Endothelial cell of umbilical vein (primary cell): ENCODE measurements around the gene AUTS2. TPM values are rescaled to one million over a fixed set of nuclear protein-coding genes. Genes with fewer than 3 reads are reported as not detected.

ENCODE experiments used
- BruUV-seq: library from RNA; stranded (reverse); fragments of 400-500 nt; replicated peaks from 2 replicates; lab custom pipeline; 2021; lab: Mats Ljungman, UMichigan
- CTCF ChIA-PET: fragments of 300-600, 350-600 bp; sonication (Branson Sonifier 250); formaldehyde crosslinking; loops from one replicate; lab custom pipeline; 2021; ENCODE audit warnings: antibody characterized with exemption, inconsistent platforms; lab: Charles Lee
- POLR2A ChIA-PET: fragments of 300-600, 350-600 bp; sonication (Branson Sonifier 250); formaldehyde crosslinking; loops from one replicate; lab custom pipeline; 2021; ENCODE audit warnings: antibody characterized with exemption, inconsistent platforms; lab: Charles Lee
- DNase-seq: peaks from one replicate; pipeline ENCODE4 v3.0.0-alpha.2; 2011; ENCODE audit warnings: low read depth, low spot score
- FAIRE-seq: peaks from 2 replicates; lab custom pipeline; 2011; peaks lifted over from hg19 to GRCh38; lab: Jason Lieb, UNC
- H2AFZ ChIP-seq: 2 replicates; pipeline ENCODE4 v1.6.0; 2012; ENCODE audit warnings: low read depth, low read length, control low read depth, inconsistent platforms
- H3K27ac ChIP-seq: 2 replicates; pipeline ENCODE4 v1.5.1; 2011; ENCODE audit warnings: low read depth, mild to moderate bottlenecking, control low read depth, low read length, moderate library complexity; ENCODE audit not compliant: insufficient read depth
- H3K27me3 ChIP-seq, 2 experiments: 2 replicates each; pipeline versions ENCODE4 v1.6.0 to v1.6.1; 2011; ENCODE audit warnings: low read length in 2 of 2, mixed read lengths in 1 of 2; ENCODE audit not compliant: control insufficient read depth in 2 of 2, insufficient read depth in 2 of 2
- H3K36me3 ChIP-seq, 2 experiments: 2 replicates in 1 of 2; 3 replicates in 1 of 2; pipeline ENCODE4 v1.5.1; 2011; ENCODE audit warnings: low read length in 2 of 2, mild to moderate bottlenecking in 1 of 2, moderate library complexity in 1 of 2; ENCODE audit not compliant: control insufficient read depth in 2 of 2, insufficient read depth in 2 of 2; ENCODE audit errors: extremely low read depth in 1 of 2
- H3K4me1 ChIP-seq: 3 replicates; pipeline ENCODE4 v1.5.1; 2011; ENCODE audit warnings: mild to moderate bottlenecking, low read length; ENCODE audit not compliant: control insufficient read depth, insufficient read depth; ENCODE audit errors: extremely low read depth
- H3K4me2 ChIP-seq: 2 replicates; pipeline ENCODE4 v1.6.1; 2011; ENCODE audit warnings: low read length, control low read depth, mixed read lengths; ENCODE audit not compliant: insufficient read depth
- H3K4me3 ChIP-seq, 3 experiments: fragments of 200-600 bp in 1 of 3; sonication (generic), shearing (Covaris generic) in 1 of 3; replicated peaks in 1 of 3; 2 replicates each; pipeline ENCODE4 v1.5.1; 2011 to 2016; ENCODE audit warnings: control low read depth in 3 of 3, low read length in 3 of 3, mild to moderate bottlenecking in 2 of 3, inconsistent platforms in 1 of 3, low read depth in 1 of 3, moderate library complexity in 1 of 3; ENCODE audit not compliant: insufficient read depth in 1 of 3
- H3K79me2 ChIP-seq: 2 replicates; pipeline ENCODE4 v1.6.0; 2012; ENCODE audit warnings: low read length, inconsistent platforms; ENCODE audit not compliant: control insufficient read depth, insufficient read depth
- H3K9ac ChIP-seq: replicated peaks from 2 replicates; pipeline ENCODE3; 2011; ENCODE audit warnings: low read length, control low read depth; ENCODE audit not compliant: insufficient read depth; ENCODE audit errors: extremely low read depth
- H3K9me1 ChIP-seq: replicated peaks from 3 replicates; pipeline ENCODE4 v1.6.0; 2011; ENCODE audit warnings: mild to moderate bottlenecking, low read length; ENCODE audit not compliant: control insufficient read depth, insufficient read depth; ENCODE audit errors: extremely low read depth
- H3K9me3 ChIP-seq: replicated peaks from 2 replicates; pipeline ENCODE4 v1.5.1; 2012; ENCODE audit warnings: low read length, inconsistent platforms; ENCODE audit not compliant: control insufficient read depth, insufficient read depth
- H4K20me1 ChIP-seq: replicated peaks from 2 replicates; pipeline ENCODE3; 2011; ENCODE audit warnings: mild to moderate bottlenecking, low read length; ENCODE audit not compliant: control insufficient read depth, insufficient read depth; ENCODE audit errors: extremely low read depth
- CTCF ChIP-seq, 2 donors: IDR thresholded peaks; 1 replicate in 1 of 2; 2 replicates in 1 of 2; pipeline ENCODE4 v1.5.1; 2011; ENCODE audit warnings: low read length in 2 of 2, mild to moderate bottlenecking in 2 of 2, moderate library complexity in 2 of 2, control low read depth in 1 of 2, inconsistent platforms in 1 of 2, low read depth in 1 of 2; ENCODE audit not compliant: insufficient read depth in 1 of 2; ENCODE audit errors: extremely low read depth in 1 of 2
- FOS ChIP-seq: IDR thresholded peaks from 2 replicates; pipeline ENCODE4 v1.6.1; 2011; ENCODE audit warnings: mild to moderate bottlenecking, low read length, moderate library complexity, borderline replicate concordance; ENCODE audit not compliant: insufficient read depth
- GATA2 ChIP-seq: IDR thresholded peaks from 2 replicates; pipeline ENCODE4 v1.7.0; 2011; ENCODE audit warnings: low read depth, mild to moderate bottlenecking, moderate library complexity, mixed read lengths, low read length; ENCODE audit not compliant: insufficient read length, insufficient read depth
- JUN ChIP-seq: IDR thresholded peaks from 2 replicates; pipeline ENCODE4 v1.6.1; 2011; ENCODE audit warnings: borderline replicate concordance, low read depth; ENCODE audit not compliant: insufficient read length, insufficient read depth
- MAX ChIP-seq: IDR thresholded peaks from 2 replicates; pipeline ENCODE4 v1.6.1; 2011; ENCODE audit not compliant: insufficient read depth, insufficient read length
- MYC ChIP-seq: IDR thresholded peaks from one replicate; pipeline ENCODE4 v1.6.1; 2011; ENCODE audit warnings: mild to moderate bottlenecking, low read depth, low read length
- POLR2A ChIP-seq: IDR thresholded peaks from 2 replicates; pipeline ENCODE4 v1.6.1; 2012; ENCODE audit warnings: low read depth, mild to moderate bottlenecking, control low read depth, low read length
- POLR2AphosphoS5 ChIP-seq: IDR thresholded peaks from 2 replicates; pipeline ENCODE4 v1.6.1; 2012; ENCODE audit warnings: low read depth, mild to moderate bottlenecking, control low read depth, low read length, moderate library complexity; ENCODE audit not compliant: insufficient read depth
- dilution Hi-C: fragments of 300-500 bp; cut with MboI; formaldehyde crosslinking; loops from one replicate; pipeline ENCODE4 v1.15.0; 2019; ENCODE audit warnings: low sequenced_read_pairs; ENCODE audit not compliant: extremely low pct_ligation_motif_present
- intact Hi-C: fragments of 100-400 bp; cut with micrococcal nuclease; formaldehyde crosslinking; loops from one replicate; pipeline ENCODE4 v1.10.0; 2022
- polyA plus RNA-seq, 4 experiments: library from polyadenylated mRNA; depleted of rRNA in 3 of 4; stranded (reverse) in 3 of 4; unstranded in 1 of 4; fragments of >200 nt; gene quantifications; 2 replicates each; pipeline versions ENCODE4 v1.2.1 to v1.2.3, GENCODE V29; 2011 to 2012; ENCODE audit warnings: missing spikeins in 1 of 4
- total RNA-seq: library from RNA; stranded (reverse); gene quantifications from 2 replicates; pipeline ENCODE4 v1.2.3, GENCODE V29; 2021

The AUTS2 gene
- total and polyA plus RNA-seq, 2 donors (not counting 3 experiments of a cell fraction or from before 2014, with no cell fraction given) = 0.59 to 8.0 TPM

GRCh38 chr7:69756235-69756634, 158.0 kb downstream of the AUTS2 start:
- no peak overlapping the region for H3K27ac ChIP-seq

DNA sequence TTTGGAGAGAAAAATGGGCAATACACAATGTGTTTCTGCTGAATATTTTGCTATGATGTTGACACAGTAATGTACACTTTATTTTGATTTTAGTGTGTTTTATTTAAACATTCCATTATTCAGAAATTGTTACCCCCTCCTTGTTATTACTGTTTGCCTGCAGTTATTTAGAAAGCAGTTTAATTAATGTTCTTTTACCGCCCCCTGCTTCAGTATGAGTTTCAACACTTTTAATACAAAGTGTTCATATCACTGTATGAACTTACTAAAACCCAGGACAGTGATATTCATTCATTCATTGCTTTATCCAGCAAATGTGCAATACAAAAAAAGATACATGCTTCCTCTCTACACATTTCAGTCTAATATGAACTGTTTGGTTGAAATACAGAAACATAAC, 159.3 kb downstream of the AUTS2 start:
- no peaks in the 10 kb centered on the region for H3K9me3 ChIP-seq
- no peak for FAIRE-seq
- DNase-seq = no peak
- H3K79me2 ChIP-seq = no peaks in the 10 kb centered on the region
- ChIA-PET CTCF (no interaction called here), POLR2A (no interaction called here)
- H3K27ac ChIP-seq = no peak overlapping the region
- no peak overlapping the region for H3K4me3 ChIP-seq
- no peaks in the 10 kb centered on the region for H3K9me1 ChIP-seq
- no peak for TF ChIP-seq CTCF (IDR thresholded peaks at IDR 0.05; ENCODE audit: extremely low read depth in 1 of 2, insufficient read depth in 1 of 2, low read depth in 1 of 2, low read length in 2 of 2)
- no peak for TF ChIP-seq POLR2AphosphoS5
- TF ChIP-seq POLR2A = no peak
- no peak for TF ChIP-seq MYC
- no peak for TF ChIP-seq JUN
- no peak overlapping the region for H2AFZ ChIP-seq
- dilution Hi-C loops = no loop called here
- intact Hi-C loops = no loop called here
- H3K27me3 ChIP-seq = no peaks in the 10 kb centered on the region
- no TSS peak for BruUV-seq
- H3K4me2 ChIP-seq = no peak overlapping the region
- H4K20me1 ChIP-seq = no peaks in the 10 kb centered on the region
- H3K9ac ChIP-seq = no peak overlapping the region
- no peaks in the 10 kb centered on the region for H3K4me1 ChIP-seq
- H3K36me3 ChIP-seq = no peaks in the 10 kb centered on the region

More at GRCh38 chr7:69756235-69756634, 158.0 kb downstream of the AUTS2 start:
- Histone ChIP-seq H3K27me3 (no peaks in the 10 kb centered on the region), H3K79me2 (no peaks in the 10 kb centered on the region), H3K9me3 (no peaks in the 10 kb centered on the region), H4K20me1 (no peaks in the 10 kb centered on the region), H3K9ac (no peak overlapping the region), H3K4me3 (no peak overlapping the region), H3K4me1 (no peaks in the 10 kb centered on the region), H3K36me3 (no peaks in the 10 kb centered on the region), H3K4me2 (no peak overlapping the region), H3K9me1 (no peaks in the 10 kb centered on the region), H2AFZ (no peak overlapping the region)
- no peak for FAIRE-seq
- CTCF ChIA-PET = no interaction called here
- intact Hi-C loops (no loop called here), dilution Hi-C loops (no loop called here)
- no peak for DNase-seq
- no TSS peak for BruUV-seq
- POLR2A ChIA-PET = no interaction called here
- TF ChIP-seq GATA2 = no peak
- TF ChIP-seq MYC = no peak
- no peak for TF ChIP-seq POLR2AphosphoS5
- TF ChIP-seq MAX = no peak
- no peak for TF ChIP-seq POLR2A
- no peak for TF ChIP-seq FOS
- no peak for TF ChIP-seq JUN
